WTC11 (cell line): ENCODE data around the gene LRRC58. TPM values are rescaled to one million over a fixed set of nuclear protein-coding genes. Genes with fewer than 3 reads are reported as not detected.
A peak's percentile ranks its signal among the peaks of the same experiment; 100 is the strongest.

ENCODE experiments used
- ATAC-seq: fragments of 200-7000 bp; cut with Tn5 transposase; 2 replicates; pipeline ENCODE4 v1.10.0; 2021; ENCODE audit warnings: mild to moderate bottlenecking, moderate library complexity
- CTCF ChIA-PET: fragments of 300-600 bp; sonication (Branson Sonifier 250); formaldehyde crosslinking; loops from one replicate; lab custom pipeline; 2021; ENCODE audit warnings: antibody characterized with exemption; lab: Charles Lee
- POLR2A ChIA-PET: fragments of 350-600 bp; sonication (Branson Sonifier 250); formaldehyde crosslinking; loops from one replicate; lab custom pipeline; 2021; ENCODE audit warnings: antibody characterized with exemption; lab: Charles Lee
- DNase-seq: peaks from one replicate; pipeline ENCODE4 v3.0.0; 2021; ENCODE audit warnings: low spot score
- H3K27ac Mint-ChIP-seq: 2 replicates; pipeline ENCODE4 v1.8.0; 2021; ENCODE audit warnings: mixed read lengths
- H3K27me3 Mint-ChIP-seq: 2 replicates; pipeline ENCODE4 v1.8.0; 2021; ENCODE audit warnings: low read depth, mild to moderate bottlenecking, moderate library complexity, mixed read lengths
- H3K36me3 Mint-ChIP-seq: 2 replicates; pipeline ENCODE4 v1.8.0; 2021; ENCODE audit warnings: mixed read lengths
- H3K4me1 Mint-ChIP-seq: 2 replicates; pipeline ENCODE4 v1.8.0; 2022; ENCODE audit warnings: mixed read lengths
- H3K4me3 Mint-ChIP-seq: 2 replicates; pipeline ENCODE4 v1.8.0; 2021; ENCODE audit warnings: mild to moderate bottlenecking, moderate library complexity, mixed read lengths
- H3K9me3 Mint-ChIP-seq: 2 replicates; pipeline ENCODE4 v1.8.0; 2021; ENCODE audit warnings: mixed read lengths
- AR ChIP-seq: fragments of 250-450 bp; sonication (Bioruptor Pico); IDR thresholded peaks from 2 replicates; pipeline ENCODE4 v1.9.0; 2021; ENCODE audit warnings: mild to moderate bottlenecking
- CBFB ChIP-seq: sonication (generic); formaldehyde crosslinking; IDR thresholded peaks from 2 replicates; pipeline ENCODE4 v1.8.1; 2022; ENCODE audit warnings: mild to moderate bottlenecking, low read depth, missing genetic modification reagents
- ELF4 ChIP-seq: sonication (generic); formaldehyde crosslinking; IDR thresholded peaks from 2 replicates; pipeline ENCODE4 v1.8.1; 2022; ENCODE audit warnings: low read depth, mild to moderate bottlenecking, moderate library complexity, missing genetic modification reagents
- EMX1 ChIP-seq: fragments of 250-450 bp; sonication (Bioruptor Pico); IDR thresholded peaks from 2 replicates; pipeline ENCODE4 v1.8.0; 2021; ENCODE audit warnings: mild to moderate bottlenecking
- FOXJ3 ChIP-seq: sonication (generic); formaldehyde crosslinking; IDR thresholded peaks from 2 replicates; pipeline ENCODE4 v1.9.0; 2021; ENCODE audit warnings: missing genetic modification reagents, mild to moderate bottlenecking, borderline replicate concordance
- KAT7 ChIP-seq: sonication (generic); formaldehyde crosslinking; IDR thresholded peaks from 2 replicates; pipeline ENCODE4 v1.8.1; 2023; ENCODE audit warnings: missing genetic modification reagents, mild to moderate bottlenecking, borderline replicate concordance
- MAX ChIP-seq: sonication (generic); formaldehyde crosslinking; IDR thresholded peaks from 2 replicates; pipeline ENCODE4 v1.8.0; 2022; ENCODE audit warnings: mild to moderate bottlenecking, missing genetic modification reagents
- MXD4 ChIP-seq: fragments of 250-450 bp; sonication (Bioruptor Pico); IDR thresholded peaks from 2 replicates; pipeline ENCODE4 v1.8.0; 2021; ENCODE audit warnings: mild to moderate bottlenecking, moderate library complexity, borderline replicate concordance
- NFYB ChIP-seq: sonication (generic); formaldehyde crosslinking; conservative IDR thresholded peaks from 2 replicates; pipeline ENCODE4 v1.8.0; 2022; ENCODE audit warnings: low read depth, missing genetic modification reagents
- ZBTB43 ChIP-seq: sonication (generic); formaldehyde crosslinking; IDR thresholded peaks from 2 replicates; pipeline ENCODE4 v1.8.1; 2023; ENCODE audit warnings: mild to moderate bottlenecking, missing genetic modification reagents
- total RNA-seq: library from RNA; stranded (reverse); gene quantifications from 3 replicates; pipeline ENCODE4 v1.2.3, GENCODE V29; 2021
- TF ChIP-seq, protein P1 (sequence below): fragments of 200-600 bp; IDR thresholded peaks from 2 replicates; pipeline ENCODE4 v1.8.0; 2022; ENCODE audit warnings: antibody characterized with exemption
- TF ChIP-seq, protein P2 (sequence below): sonication (generic); formaldehyde crosslinking; conservative IDR thresholded peaks from 2 replicates; pipeline ENCODE4 v1.8.1; 2022; ENCODE audit warnings: mild to moderate bottlenecking, missing genetic modification reagents
- TF ChIP-seq, protein P3 (sequence below): fragments of 250-450 bp; sonication (Bioruptor Pico); IDR thresholded peaks from 2 replicates; pipeline ENCODE4 v1.9.0; 2021; ENCODE audit warnings: mild to moderate bottlenecking, borderline replicate concordance
- TF ChIP-seq, protein P4 (sequence below): sonication (generic); formaldehyde crosslinking; IDR thresholded peaks from 2 replicates; pipeline ENCODE4 v1.8.1; 2022; ENCODE audit warnings: low read depth, missing genetic modification reagents, borderline replicate concordance
- TF ChIP-seq, protein P5 (sequence below): sonication (generic); formaldehyde crosslinking; IDR thresholded peaks from 2 replicates; pipeline ENCODE4 v1.8.0; 2023; ENCODE audit warnings: missing genetic modification reagents, mild to moderate bottlenecking, borderline replicate concordance

The LRRC58 gene
- total RNA-seq, 1 experiment from 2014 or later, result 15.1 TPM

GRCh38 chr3:120304616-120305015, 44.5 kb downstream of the LRRC58 start:
- H3K27me3 Mint-ChIP-seq, result no peaks in the 10 kb centered on the region
- DNase-seq, result no peak
- no peak overlapping the region for H3K4me3 Mint-ChIP-seq
- no peak overlapping the region for H3K27ac Mint-ChIP-seq
- TF ChIP-seq, protein P1, sequence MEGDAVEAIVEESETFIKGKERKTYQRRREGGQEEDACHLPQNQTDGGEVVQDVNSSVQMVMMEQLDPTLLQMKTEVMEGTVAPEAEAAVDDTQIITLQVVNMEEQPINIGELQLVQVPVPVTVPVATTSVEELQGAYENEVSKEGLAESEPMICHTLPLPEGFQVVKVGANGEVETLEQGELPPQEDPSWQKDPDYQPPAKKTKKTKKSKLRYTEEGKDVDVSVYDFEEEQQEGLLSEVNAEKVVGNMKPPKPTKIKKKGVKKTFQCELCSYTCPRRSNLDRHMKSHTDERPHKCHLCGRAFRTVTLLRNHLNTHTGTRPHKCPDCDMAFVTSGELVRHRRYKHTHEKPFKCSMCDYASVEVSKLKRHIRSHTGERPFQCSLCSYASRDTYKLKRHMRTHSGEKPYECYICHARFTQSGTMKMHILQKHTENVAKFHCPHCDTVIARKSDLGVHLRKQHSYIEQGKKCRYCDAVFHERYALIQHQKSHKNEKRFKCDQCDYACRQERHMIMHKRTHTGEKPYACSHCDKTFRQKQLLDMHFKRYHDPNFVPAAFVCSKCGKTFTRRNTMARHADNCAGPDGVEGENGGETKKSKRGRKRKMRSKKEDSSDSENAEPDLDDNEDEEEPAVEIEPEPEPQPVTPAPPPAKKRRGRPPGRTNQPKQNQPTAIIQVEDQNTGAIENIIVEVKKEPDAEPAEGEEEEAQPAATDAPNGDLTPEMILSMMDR, result no peak
- H3K9me3 Mint-ChIP-seq, result peaks cover 5% of the 10 kb centered on the region
- H3K36me3 Mint-ChIP-seq, result no peaks in the 10 kb centered on the region
- CTCF ChIA-PET, result no interaction called here
- ATAC-seq, result no peak
- POLR2A ChIA-PET, result no interaction called here
- H3K4me1 Mint-ChIP-seq, result no peaks in the 10 kb centered on the region

GRCh38 chr3:120302361-120302760, 46.8 kb downstream of the LRRC58 start:
- ChIA-PET CTCF (no interaction called here), POLR2A (no interaction called here)
- H3K36me3 Mint-ChIP-seq, result no peaks in the 10 kb centered on the region
- H3K9me3 Mint-ChIP-seq, result peaks cover 3% of the 10 kb centered on the region
- H3K4me3 Mint-ChIP-seq, result no peak overlapping the region
- H3K27me3 Mint-ChIP-seq, result peaks cover 2% of the 10 kb centered on the region; the same call in 1 of the 2 replicates
- no peaks in the 10 kb centered on the region for H3K4me1 Mint-ChIP-seq
- DNase-seq (no peak), ATAC-seq (peak; percentile 20; the same call in 1 of the 2 replicates)
- H3K27ac Mint-ChIP-seq, result no peak overlapping the region
- TF ChIP-seq EMX1 (no peak), MXD4 (no peak), ZBTB43 (CRISPR knock-in tag) (no peak), FOXJ3 (no peak)
- TF ChIP-seq, protein P2, sequence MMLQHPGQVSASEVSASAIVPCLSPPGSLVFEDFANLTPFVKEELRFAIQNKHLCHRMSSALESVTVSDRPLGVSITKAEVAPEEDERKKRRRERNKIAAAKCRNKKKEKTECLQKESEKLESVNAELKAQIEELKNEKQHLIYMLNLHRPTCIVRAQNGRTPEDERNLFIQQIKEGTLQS, result no peak

DNA sequence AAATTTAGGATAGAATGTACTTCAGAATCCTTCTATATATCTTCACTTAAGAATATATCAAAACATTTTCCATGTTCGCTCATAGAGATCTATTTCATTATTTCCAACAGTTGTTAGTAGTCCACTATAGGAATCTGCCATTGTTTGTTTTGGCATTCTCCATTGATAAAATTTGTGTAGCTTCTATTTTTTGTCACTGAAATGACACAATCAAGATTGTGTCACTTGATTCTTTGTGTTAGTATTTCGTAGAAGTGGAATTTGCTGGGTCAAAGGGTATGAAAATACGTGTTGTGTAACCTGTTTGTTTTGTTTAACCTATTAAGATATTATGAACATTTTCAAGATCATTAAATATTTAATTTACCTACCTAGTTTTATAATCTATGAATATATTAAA, 48.2 kb downstream of the LRRC58 start:
- POLR2A ChIA-PET, result no interaction called here
- no peak overlapping the region for H3K27ac Mint-ChIP-seq
- DNase-seq, result no peak
- H3K4me3 Mint-ChIP-seq, result no peak overlapping the region
- H3K27me3 Mint-ChIP-seq, result peaks cover 2% of the 10 kb centered on the region; the same call in 1 of the 2 replicates
- no peaks in the 10 kb centered on the region for H3K9me3 Mint-ChIP-seq
- no peaks in the 10 kb centered on the region for H3K4me1 Mint-ChIP-seq
- CTCF ChIA-PET, result interaction anchor here (2.0 kb wide), 1 partner anchor 116 kb away, joined by 6 read pairs; no protein-coding TSS in a partner anchor
- no peaks in the 10 kb centered on the region for H3K36me3 Mint-ChIP-seq
- ATAC-seq, result no peak
- TF ChIP-seq MAX (CRISPR knock-in tag) (no peak), KAT7 (CRISPR knock-in tag) (no peak), ELF4 (no peak), NFYB (CRISPR knock-in tag) (no peak), AR (CRISPR knock-in tag) (no peak), CBFB (CRISPR knock-in tag) (no peak)
- TF ChIP-seq, protein P3, sequence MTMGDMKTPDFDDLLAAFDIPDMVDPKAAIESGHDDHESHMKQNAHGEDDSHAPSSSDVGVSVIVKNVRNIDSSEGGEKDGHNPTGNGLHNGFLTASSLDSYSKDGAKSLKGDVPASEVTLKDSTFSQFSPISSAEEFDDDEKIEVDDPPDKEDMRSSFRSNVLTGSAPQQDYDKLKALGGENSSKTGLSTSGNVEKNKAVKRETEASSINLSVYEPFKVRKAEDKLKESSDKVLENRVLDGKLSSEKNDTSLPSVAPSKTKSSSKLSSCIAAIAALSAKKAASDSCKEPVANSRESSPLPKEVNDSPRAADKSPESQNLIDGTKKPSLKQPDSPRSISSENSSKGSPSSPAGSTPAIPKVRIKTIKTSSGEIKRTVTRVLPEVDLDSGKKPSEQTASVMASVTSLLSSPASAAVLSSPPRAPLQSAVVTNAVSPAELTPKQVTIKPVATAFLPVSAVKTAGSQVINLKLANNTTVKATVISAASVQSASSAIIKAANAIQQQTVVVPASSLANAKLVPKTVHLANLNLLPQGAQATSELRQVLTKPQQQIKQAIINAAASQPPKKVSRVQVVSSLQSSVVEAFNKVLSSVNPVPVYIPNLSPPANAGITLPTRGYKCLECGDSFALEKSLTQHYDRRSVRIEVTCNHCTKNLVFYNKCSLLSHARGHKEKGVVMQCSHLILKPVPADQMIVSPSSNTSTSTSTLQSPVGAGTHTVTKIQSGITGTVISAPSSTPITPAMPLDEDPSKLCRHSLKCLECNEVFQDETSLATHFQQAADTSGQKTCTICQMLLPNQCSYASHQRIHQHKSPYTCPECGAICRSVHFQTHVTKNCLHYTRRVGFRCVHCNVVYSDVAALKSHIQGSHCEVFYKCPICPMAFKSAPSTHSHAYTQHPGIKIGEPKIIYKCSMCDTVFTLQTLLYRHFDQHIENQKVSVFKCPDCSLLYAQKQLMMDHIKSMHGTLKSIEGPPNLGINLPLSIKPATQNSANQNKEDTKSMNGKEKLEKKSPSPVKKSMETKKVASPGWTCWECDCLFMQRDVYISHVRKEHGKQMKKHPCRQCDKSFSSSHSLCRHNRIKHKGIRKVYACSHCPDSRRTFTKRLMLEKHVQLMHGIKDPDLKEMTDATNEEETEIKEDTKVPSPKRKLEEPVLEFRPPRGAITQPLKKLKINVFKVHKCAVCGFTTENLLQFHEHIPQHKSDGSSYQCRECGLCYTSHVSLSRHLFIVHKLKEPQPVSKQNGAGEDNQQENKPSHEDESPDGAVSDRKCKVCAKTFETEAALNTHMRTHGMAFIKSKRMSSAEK, result no peak
- TF ChIP-seq, protein P4, sequence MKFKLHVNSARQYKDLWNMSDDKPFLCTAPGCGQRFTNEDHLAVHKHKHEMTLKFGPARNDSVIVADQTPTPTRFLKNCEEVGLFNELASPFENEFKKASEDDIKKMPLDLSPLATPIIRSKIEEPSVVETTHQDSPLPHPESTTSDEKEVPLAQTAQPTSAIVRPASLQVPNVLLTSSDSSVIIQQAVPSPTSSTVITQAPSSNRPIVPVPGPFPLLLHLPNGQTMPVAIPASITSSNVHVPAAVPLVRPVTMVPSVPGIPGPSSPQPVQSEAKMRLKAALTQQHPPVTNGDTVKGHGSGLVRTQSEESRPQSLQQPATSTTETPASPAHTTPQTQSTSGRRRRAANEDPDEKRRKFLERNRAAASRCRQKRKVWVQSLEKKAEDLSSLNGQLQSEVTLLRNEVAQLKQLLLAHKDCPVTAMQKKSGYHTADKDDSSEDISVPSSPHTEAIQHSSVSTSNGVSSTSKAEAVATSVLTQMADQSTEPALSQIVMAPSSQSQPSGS, result no peak
- TF ChIP-seq, protein P5, sequence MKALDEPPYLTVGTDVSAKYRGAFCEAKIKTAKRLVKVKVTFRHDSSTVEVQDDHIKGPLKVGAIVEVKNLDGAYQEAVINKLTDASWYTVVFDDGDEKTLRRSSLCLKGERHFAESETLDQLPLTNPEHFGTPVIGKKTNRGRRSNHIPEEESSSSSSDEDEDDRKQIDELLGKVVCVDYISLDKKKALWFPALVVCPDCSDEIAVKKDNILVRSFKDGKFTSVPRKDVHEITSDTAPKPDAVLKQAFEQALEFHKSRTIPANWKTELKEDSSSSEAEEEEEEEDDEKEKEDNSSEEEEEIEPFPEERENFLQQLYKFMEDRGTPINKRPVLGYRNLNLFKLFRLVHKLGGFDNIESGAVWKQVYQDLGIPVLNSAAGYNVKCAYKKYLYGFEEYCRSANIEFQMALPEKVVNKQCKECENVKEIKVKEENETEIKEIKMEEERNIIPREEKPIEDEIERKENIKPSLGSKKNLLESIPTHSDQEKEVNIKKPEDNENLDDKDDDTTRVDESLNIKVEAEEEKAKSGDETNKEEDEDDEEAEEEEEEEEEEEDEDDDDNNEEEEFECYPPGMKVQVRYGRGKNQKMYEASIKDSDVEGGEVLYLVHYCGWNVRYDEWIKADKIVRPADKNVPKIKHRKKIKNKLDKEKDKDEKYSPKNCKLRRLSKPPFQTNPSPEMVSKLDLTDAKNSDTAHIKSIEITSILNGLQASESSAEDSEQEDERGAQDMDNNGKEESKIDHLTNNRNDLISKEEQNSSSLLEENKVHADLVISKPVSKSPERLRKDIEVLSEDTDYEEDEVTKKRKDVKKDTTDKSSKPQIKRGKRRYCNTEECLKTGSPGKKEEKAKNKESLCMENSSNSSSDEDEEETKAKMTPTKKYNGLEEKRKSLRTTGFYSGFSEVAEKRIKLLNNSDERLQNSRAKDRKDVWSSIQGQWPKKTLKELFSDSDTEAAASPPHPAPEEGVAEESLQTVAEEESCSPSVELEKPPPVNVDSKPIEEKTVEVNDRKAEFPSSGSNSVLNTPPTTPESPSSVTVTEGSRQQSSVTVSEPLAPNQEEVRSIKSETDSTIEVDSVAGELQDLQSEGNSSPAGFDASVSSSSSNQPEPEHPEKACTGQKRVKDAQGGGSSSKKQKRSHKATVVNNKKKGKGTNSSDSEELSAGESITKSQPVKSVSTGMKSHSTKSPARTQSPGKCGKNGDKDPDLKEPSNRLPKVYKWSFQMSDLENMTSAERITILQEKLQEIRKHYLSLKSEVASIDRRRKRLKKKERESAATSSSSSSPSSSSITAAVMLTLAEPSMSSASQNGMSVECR, result no peak
